ENCODE results near the gene XRCC1.
A peak's percentile ranks its signal among the peaks of the same experiment; 100 is the strongest.
"Not testable (repeated sequence)": the region's sequence is repeated elsewhere in the genome, so short reads cannot be mapped to it uniquely, and the experiment has no call there.

Gene XRCC1

GRCh38 chr19:43524922-43525835, 50.1 kb downstream of the XRCC1 start:
- H3K27ac ChIP-seq, result no peak overlapping the region
- TF ChIP-seq ZFX (IDR thresholded peaks at IDR 0.05), result no peak
- no peak for TF ChIP-seq CTCF (conservative IDR thresholded peaks at IDR 0.05)

- not testable (repeated sequence) for H3K27ac ChIP-seq
These were observed 51.6 kb downstream of the XRCC1 start for GRCh38 chr19:43523696-43524095.

- TF ChIP-seq ZFX (IDR thresholded peaks at IDR 0.05) (no peak), CTCF (conservative IDR thresholded peaks at IDR 0.05) (no peak)
- no peak overlapping the region for H3K27ac ChIP-seq
These were observed 52.4 kb downstream of the XRCC1 start for GRCh38 chr19:43522929-43523328.

GRCh38 chr19:43519436-43520088, 55.8 kb downstream of the XRCC1 start:
- TF ChIP-seq ZFX (IDR thresholded peaks at IDR 0.05) (no peak), CTCF (conservative IDR thresholded peaks at IDR 0.05) (peak; percentile 80)
- H3K27ac ChIP-seq, result no peak overlapping the region

- no peak for TF ChIP-seq ZFX (IDR thresholded peaks at IDR 0.05)
- no peak for TF ChIP-seq CTCF (conservative IDR thresholded peaks at IDR 0.05)
- no peak overlapping the region for H3K27ac ChIP-seq
These were observed 57.3 kb downstream of the XRCC1 start for GRCh38 chr19:43518051-43518450.

- not testable (repeated sequence) for H3K27ac ChIP-seq
These were observed 62.9 kb downstream of the XRCC1 start for GRCh38 chr19:43512399-43512798.

- TF ChIP-seq ZFX (IDR thresholded peaks at IDR 0.05) (no peak), CTCF (conservative IDR thresholded peaks at IDR 0.05) (no peak)
- no peak overlapping the region for H3K27ac ChIP-seq
These were observed 64.0 kb downstream of the XRCC1 start for GRCh38 chr19:43511324-43511723.

- TF ChIP-seq ZFX (IDR thresholded peaks at IDR 0.05) (no peak), CTCF (conservative IDR thresholded peaks at IDR 0.05) (no peak)
- H3K27ac ChIP-seq, result no peak overlapping the region
These were observed 64.6 kb downstream of the XRCC1 start for GRCh38 chr19:43510713-43511112.

Measured in C4-2B (cell line).